Measurements from ENCODE around the gene ALDH2.
"Not testable (repeated sequence)": the region's sequence is repeated elsewhere in the genome, so short reads cannot be mapped to it uniquely, and the experiment has no call there.

GRCh38 chr12:111829635-111830034 is 62.9 kb downstream of the ALDH2 start:
- not testable (repeated sequence) for TF ChIP-seq EZH2 (IDR thresholded peaks at IDR 0.05); POLR2AphosphoS5 (IDR thresholded peaks at IDR 0.05; ENCODE audit: borderline replicate concordance, low read depth, low read length)
